GM18505 (cell line): ENCODE measurements around the gene ADORA1.

ENCODE experiments used
- ATAC-seq: cut with Tn5 transposase; IDR thresholded peaks from one replicate; pipeline ENCODE4 v1.9.1; 2021; ENCODE audit not compliant: unreplicated experiment
- POLR2A ChIP-seq: IDR thresholded peaks from 4 replicates; pipeline ENCODE4 v1.6.1; 2011; ENCODE audit warnings: borderline replicate concordance; ENCODE audit not compliant: insufficient read depth, insufficient read length; ENCODE audit errors: extremely low read depth

The ADORA1 gene

GRCh38 chr1:203143641-203144040, 16.1 kb downstream of the ADORA1 start:
- TF ChIP-seq POLR2A, result no peak
- no peak for ATAC-seq

DNA sequence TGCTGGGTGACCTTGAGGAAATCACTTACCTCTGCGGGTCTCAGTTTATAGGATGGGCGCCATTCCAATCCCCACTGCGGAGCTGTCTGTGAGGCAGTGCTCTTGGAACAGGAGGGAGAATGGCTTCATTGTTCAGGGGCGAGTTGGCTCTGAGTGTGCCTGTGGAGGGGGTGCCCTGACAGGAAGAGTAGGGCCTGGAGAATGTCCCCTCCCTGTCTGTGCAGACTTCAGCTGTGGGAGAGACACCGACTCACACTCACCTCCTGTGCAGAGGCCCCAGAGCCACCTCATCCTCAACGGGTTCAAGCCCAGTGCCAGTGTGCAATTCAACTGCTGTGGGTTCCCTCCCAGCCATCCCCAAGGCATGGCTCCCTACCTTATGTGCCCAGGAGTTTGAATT, 17.1 kb downstream of the ADORA1 start:
- ATAC-seq, result no peak
- no peak for TF ChIP-seq POLR2A

- no peak for ATAC-seq
These were observed 18.0 kb downstream of the ADORA1 start for GRCh38 chr1:203145321-203146041.

DNA sequence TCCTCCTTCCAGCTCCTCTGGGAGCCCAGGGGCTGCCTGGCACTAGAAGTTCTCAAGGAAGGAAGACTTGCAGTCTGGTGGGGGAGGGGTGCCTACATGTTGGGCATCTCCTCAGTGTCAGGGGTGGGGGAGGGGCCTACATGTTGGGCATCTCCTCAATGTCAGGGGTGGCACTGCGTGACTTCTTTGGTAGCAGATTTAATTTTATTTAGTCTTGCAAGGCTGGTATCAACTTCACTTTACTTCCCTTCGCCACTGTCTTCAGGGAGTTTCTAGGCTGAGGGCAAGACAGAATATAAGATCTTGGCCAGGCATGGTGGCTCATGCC, 18.5 kb downstream of the ADORA1 start:
- no peak for TF ChIP-seq POLR2A
- ATAC-seq, result no peak

More at GRCh38 chr1:203145321-203146041, 18.0 kb downstream of the ADORA1 start:
- no peak for TF ChIP-seq POLR2A

DNA sequence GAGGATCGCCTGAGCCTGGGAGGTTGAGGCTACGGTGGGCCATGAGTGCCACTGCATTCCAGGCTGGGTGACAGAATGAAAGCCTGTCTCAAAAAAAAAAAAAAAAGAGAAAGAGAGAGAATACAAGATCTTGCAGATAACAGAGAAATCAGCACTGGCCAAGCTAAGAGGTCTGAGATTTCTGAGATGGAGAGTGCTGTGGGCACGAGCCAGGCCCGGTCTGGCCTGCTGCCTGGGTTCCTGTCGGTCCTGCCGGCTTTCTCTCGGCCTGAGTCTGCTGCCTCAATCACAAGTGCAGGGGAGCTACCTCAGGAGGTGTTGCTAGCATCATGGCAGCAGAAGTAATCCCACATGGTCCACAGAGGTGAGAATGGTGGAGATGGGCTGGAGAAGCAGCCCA, 19.0 kb downstream of the ADORA1 start:
- no peak for ATAC-seq
- no peak for TF ChIP-seq POLR2A

- no peak for ATAC-seq
- TF ChIP-seq POLR2A, result no peak
These were observed 19.9 kb downstream of the ADORA1 start for GRCh38 chr1:203147376-203147775.

- no peak for ATAC-seq
- TF ChIP-seq POLR2A, result no peak
These were observed 20.6 kb downstream of the ADORA1 start for GRCh38 chr1:203148127-203148526.

DNA sequence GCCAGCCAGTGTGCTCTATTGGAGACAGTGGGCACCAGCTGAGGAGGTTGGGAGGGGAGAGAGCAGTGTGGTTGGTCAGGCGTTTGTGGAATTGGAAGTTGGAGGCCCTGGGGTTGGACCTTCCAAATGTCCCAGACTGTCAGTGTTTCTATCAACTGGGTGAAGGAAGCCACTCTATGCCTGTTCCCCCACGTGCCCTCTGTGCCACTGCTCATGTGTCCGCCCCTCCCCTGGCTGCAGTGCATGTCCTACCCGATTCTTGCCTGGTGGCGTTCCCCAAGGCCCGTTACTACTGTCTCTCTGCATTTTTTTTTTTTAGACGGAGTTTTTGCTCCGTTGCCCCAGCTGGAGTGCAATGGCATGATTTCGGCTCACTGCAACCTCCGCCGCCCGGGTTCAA, 21.1 kb downstream of the ADORA1 start:
- ATAC-seq, result no peak
- TF ChIP-seq POLR2A, result no peak

GRCh38 chr1:203149188-203149840, 21.8 kb downstream of the ADORA1 start:
- no peak for ATAC-seq
- no peak for TF ChIP-seq POLR2A

DNA sequence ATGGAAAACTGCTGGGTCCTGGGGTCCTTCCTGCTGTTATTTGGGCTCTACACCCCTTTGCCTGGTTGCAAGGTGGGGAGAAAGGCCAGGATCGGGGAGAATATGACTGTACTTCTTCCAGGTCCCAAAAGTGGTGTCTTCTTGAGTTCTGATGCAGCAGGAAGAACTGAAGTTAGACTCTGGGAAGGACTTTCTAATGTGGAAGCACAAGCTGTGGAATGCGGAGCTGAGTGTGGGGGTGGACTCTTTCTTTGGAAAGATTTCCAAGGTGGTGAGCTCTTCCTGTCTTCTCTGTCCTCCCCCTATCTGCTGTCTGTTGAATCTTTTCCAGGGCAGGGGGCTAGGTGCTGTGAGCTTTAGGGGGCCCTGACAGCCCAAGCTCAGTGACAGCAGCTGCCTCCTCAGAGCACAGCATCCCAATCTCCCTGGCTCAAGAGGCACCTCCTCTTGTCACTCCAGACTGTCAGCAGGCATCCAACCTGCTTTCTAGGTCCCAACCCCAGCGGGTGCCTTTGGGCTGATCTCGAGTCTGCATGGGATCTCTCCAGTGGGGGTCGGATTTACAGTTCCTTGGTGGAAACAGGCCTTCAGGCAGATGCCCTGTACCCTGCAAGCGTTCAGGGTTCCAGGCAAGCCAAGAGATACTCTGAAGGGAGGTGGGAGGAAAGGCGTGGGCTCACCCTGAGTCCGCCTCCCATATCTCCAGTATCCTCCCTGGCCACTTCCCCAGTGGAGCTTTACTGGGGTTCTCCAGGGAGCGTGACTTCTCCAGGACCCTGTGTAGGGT, 23.2 kb downstream of the ADORA1 start:
- TF ChIP-seq POLR2A, result no peak
- ATAC-seq, result no peak

DNA sequence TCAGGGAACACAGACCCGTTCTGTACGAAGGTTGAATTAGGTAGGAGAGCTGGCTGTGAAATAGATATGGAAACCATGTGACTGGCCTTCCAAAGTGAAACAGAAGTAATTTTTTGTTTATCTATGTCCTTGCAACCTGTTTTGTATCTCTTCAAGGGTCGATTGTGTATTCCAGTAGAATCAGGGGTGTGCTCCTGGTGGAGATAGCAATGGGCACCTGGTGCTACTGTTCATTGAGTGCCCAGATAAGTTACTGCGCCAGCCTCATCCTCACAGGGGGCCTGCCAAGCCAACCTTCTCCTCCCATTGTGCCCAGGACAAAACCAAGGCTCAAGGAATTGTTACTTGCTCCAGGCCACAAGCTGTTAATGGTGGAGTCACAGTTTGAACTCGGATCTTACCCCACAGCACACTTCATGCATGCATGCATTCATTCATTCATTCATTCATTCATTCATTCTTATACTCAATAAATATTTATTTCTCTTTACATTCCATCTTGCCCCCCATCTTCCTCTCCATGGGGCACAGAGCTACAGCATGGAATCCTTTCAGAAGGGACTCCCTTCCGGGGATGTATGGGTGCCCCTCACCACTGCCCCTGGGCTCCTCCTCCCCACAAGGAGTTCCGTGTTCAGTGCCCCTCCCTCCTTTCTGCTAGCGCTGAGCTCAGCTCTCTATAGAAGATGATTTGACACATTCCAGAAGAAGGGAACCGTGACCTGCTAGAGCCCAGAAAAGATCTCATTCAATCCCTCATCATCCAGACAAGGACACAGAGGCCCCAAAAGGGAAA, 24.0 kb downstream of the ADORA1 start:
- ATAC-seq, result no peak
- no peak for TF ChIP-seq POLR2A

DNA sequence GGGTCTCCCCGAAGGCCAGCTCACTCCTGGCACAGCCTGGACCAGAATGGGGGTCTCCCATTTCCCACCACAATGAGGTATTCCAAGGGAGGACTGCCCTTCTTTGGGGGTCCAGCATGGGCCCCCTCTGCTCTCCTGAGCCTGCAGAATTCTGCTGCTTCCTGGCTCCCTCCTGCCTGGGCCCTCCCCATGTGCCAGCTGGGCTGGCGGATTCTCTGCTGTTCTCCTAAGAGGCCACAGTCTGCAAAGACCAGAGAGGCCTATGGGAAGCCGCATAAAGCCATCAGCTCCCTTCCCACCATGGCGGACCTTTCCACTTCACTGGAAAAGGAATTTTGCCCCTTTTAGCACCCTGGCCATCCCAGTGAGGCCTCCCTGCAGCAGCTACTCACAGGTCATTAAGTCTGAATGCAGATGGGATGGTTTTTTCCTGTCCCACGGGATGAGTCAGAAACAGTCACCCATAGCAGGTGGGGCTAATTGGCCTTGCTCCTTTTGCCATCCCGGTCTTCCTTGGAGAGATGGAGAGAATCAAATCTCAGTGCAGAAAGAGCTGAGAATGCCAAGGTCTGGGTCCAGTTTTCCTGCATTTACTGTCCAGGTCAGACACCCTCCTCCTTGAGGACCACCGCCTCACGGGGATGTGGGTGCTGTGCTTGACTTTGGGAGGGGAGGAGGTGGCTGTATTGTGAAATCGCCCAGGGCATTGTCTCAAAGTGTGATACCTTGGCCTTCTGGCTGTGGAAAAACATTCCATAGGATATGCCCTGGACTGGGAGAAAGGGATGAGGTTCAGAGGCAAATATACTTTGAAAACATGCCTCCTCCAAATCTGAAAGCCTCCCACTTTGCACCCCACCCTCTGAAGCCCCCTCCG, 24.9 kb downstream of the ADORA1 start:
- ATAC-seq, result no peak
- no peak for TF ChIP-seq POLR2A
